Measurements from ENCODE around the gene ARRDC1.
"Not testable (repeated sequence)": the region's sequence is repeated elsewhere in the genome, so short reads cannot be mapped to it uniquely, and the experiment has no call there.

ARRDC1 gene, protein sequence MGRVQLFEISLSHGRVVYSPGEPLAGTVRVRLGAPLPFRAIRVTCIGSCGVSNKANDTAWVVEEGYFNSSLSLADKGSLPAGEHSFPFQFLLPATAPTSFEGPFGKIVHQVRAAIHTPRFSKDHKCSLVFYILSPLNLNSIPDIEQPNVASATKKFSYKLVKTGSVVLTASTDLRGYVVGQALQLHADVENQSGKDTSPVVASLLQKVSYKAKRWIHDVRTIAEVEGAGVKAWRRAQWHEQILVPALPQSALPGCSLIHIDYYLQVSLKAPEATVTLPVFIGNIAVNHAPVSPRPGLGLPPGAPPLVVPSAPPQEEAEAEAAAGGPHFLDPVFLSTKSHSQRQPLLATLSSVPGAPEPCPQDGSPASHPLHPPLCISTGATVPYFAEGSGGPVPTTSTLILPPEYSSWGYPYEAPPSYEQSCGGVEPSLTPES

GRCh38 chr9:137605121-137606004 lies at the start of gene ARRDC1:
Gene ARRDC1 (plus strand): TSS chr9:137605686. CDS start chr9:137605718, 32 bp downstream.
- peak; percentile 94 for DNase-seq

DNA sequence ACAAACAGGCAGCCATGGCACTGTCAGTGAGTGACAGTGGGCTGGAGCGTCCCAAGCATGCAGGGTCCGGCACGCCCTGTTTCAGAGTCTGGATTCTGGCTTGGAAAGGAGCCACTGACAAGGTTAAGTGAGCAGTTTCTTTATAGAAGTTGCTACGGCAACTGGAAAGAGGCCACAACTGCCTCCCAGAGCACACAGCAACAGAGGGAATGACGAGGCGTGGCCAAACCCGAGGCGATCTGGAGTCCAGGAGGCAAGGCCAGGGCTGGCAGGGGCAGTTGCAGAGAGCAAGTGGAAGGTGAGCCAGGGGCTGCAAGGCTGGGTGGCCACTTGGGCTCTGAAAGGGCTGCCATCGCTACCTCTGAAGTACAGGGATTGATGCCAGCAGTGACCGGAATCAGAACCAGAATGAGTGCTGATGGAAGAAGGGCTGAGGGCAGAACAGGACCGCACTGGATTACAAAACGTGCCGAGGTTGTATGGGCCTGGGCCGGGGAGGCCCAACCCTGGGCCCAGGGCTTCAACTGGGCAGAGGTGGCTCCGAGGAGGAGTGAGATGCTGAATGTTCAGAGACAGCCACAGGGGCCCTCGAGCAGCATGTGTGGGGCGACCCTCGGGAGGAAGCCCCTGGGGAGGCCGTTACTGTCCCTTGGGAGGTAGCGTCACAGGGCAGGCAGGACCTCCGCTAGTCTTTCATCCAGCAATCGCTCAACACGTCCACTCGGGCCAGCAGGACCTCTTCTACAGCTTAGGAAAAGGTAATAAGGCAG lies 49.2 kb upstream of the ARRDC1 start:
- DNase-seq = no peak

- no peak for DNase-seq
Measured at GRCh38 chr9:137558127-137558526, 47.4 kb upstream of the ARRDC1 start.

- DNase-seq = no peak
Measured at GRCh38 chr9:137564134-137564533, 41.4 kb upstream of the ARRDC1 start.

GRCh38 chr9:137564817-137565411 lies 40.6 kb upstream of the ARRDC1 start:
- no peak for DNase-seq

- DNase-seq = not testable (repeated sequence)
Measured at GRCh38 chr9:137568445-137568844, 37.0 kb upstream of the ARRDC1 start.

DNA sequence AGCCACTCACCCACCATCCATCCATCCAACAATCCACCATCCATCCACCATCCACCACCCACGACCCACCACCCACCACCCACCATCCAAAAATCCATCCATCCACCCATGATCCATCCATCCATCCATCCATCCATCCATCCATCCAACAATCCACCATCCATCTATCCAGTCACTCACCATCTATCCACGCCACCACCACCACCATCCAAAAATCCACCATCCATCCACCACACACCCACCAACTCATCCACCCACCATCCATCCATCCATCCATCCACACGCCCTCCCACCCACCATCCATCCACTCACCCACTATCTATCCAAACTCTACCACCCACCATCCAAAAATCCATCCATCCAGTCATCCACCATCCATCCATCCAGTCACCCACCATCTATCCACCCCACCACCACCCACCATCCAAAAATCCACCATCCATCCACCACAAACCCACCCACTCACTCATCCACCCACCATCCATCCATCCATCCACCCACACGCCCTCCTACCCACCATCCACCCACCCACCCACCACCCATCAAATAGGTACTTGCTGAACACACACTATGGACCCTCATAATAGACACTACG lies 35.8 kb upstream of the ARRDC1 start:
- no peak for DNase-seq

- no peak for DNase-seq
Measured at GRCh38 chr9:137570566-137570965, 34.9 kb upstream of the ARRDC1 start.

- DNase-seq = no peak
Measured at GRCh38 chr9:137574192-137574591, 31.3 kb upstream of the ARRDC1 start.

- peak; percentile 34 for DNase-seq
Measured at GRCh38 chr9:137575364-137575715, 30.1 kb upstream of the ARRDC1 start.

GRCh38 chr9:137575716-137576411 lies 29.6 kb upstream of the ARRDC1 start:
- no peak for DNase-seq

GRCh38 chr9:137578518-137579258 lies 26.8 kb upstream of the ARRDC1 start, which contains the start of gene DPH7:
Gene DPH7 (minus strand): TSS chr9:137578925. CDS start chr9:137578777, 148 bp downstream.
- peak; percentile 94 for DNase-seq

GRCh38 chr9:137579259-137579604 lies 26.3 kb upstream of the ARRDC1 start:
- no peak for DNase-seq

GRCh38 chr9:137580209-137580953 lies 25.1 kb upstream of the ARRDC1 start:
- DNase-seq = no peak

DNA sequence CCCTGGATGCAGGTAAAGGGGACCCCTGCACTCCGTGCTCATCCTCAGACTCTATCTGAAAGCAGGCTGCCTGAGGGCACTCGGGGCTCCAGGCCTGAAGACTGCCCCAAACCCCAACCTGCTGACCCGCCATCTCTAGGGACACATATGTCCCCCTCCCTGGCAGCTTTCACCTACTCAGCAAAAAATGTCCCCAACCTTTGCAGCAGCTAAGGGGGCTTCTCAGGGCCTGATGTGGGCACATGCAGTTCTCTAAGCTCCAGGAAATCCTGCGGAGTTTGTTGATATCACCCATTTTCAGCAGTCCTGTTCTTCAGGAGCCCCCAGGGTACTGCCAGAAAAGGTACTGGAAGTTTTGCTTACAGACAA lies 24.5 kb upstream of the ARRDC1 start:
- DNase-seq = no peak

DNA sequence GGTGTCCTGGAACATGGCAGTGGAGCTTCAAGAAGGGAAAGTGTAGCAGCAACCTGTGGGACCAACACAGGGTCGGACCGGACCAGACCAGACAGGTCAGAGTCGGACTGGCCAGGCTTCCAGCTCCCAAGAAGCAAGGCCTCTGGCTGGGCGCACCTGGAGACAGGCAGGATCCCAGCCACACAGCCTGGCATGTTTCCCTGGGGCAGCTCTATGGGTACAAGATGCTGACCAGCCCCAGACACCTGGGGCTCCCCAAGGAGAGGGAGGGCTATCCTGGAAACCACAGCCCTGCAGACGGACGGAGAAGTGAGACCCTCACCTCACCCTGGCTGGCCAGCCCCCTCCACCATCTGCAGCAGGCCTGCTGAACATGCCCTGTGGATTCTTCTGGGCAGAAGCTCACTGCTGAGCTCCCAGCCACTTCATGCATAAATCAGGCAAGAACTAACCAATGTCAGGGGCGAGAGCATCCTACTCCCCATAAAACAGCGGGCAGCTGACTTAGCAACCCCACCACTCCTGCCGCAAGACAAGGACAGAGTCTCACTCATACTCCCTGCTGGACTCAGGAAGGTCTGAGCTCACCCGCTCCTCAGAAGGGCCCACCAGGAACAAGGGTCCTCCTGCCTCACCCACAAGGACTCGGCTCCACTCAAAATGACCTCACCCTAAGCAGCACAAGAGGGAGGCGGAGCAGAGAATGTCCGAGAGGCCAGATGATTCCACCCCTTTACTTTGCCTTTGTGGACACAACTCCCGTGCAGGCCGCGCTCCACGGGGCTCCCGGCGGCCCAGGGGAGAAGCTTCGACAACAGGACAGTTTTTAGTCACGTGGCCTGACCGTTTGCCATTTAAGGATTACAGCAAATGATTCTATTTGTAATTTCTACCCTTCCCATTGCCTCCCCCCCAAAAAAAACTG lies 23.9 kb upstream of the ARRDC1 start:
- no peak for DNase-seq

DNA sequence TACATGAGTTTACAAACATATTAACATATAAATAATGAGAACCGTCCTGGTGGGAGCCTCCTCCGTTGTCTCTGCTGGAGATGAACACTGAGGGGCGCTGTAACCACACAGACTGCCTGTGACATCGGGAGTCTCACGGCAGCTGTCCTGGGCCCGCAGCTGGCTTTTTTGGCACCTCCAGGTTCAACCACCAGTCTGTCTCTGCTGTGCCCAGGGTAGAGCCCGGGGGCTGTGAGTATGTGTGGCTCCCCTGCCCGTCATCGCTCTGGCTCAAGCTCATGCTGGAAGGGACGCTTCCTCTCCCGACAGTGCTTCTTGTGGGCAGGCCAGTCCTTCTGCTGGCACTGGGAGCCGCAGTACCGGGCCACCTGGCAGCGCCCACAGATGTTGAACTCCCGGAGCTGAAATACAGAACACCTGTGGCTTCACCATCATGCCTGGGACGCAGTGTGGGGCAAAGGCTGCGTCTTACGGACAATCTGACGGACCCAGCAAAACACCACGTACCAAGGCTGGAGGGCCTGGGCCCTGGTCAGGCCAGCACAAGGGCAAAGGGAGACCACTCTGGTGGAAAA lies 23.1 kb upstream of the ARRDC1 start:
- no peak for DNase-seq

GRCh38 chr9:137583347-137583746 lies 22.1 kb upstream of the ARRDC1 start:
- DNase-seq = no peak

- no peak for DNase-seq
Measured at GRCh38 chr9:137583957-137584356, 21.5 kb upstream of the ARRDC1 start.

Data from CD4-positive, alpha-beta T cell treated with Interleukin-21 for 1 hour (primary cell).